IMR-90 (cell line): Measurements from ENCODE around the gene TWIST1. TPM values are rescaled to one million over a fixed set of nuclear protein-coding genes. Genes with fewer than 3 reads are reported as not detected.

Experiments used
- ATAC-seq: fragments of 200-7000 bp; cut with Tn5 transposase; 2 replicates; pipeline ENCODE4 v1.9.1; 2020; ENCODE audit warnings: low read depth, mild to moderate bottlenecking, moderate library complexity
- BruUV-seq: library from RNA; stranded (reverse); fragments of 400-500 nt; replicated peaks from 2 replicates; lab custom pipeline; 2021; lab: Mats Ljungman, UMichigan
- CTCF ChIA-PET: fragments of 300-600 bp; formaldehyde crosslinking; extraction: SDS; loops from one replicate; lab custom pipeline; 2021; ENCODE audit warnings: antibody characterized with exemption; lab: Yijun Ruan, JAX
- POLR2A ChIA-PET: fragments of 300-600 bp; sonication (Branson Sonifier 250); formaldehyde crosslinking; loops from one replicate; lab custom pipeline; 2022; ENCODE audit warnings: antibody characterized with exemption; ENCODE audit not compliant: unreplicated experiment; lab: Charles Lee
- DNase-seq: peaks from one replicate; pipeline ENCODE4 v3.0.0; 2013
- H2AFZ ChIP-seq: replicated peaks from 2 replicates; pipeline ENCODE3; 2013; ENCODE audit warnings: low read length, mild to moderate bottlenecking; ENCODE audit not compliant: poor library complexity
- H2AK5ac ChIP-seq: 2 replicates; pipeline ENCODE4 v1.6.1; 2013; ENCODE audit warnings: low read depth, low read length, inconsistent platforms
- H2AK9ac ChIP-seq: replicated peaks from 2 replicates; pipeline ENCODE3; 2013; ENCODE audit warnings: mild to moderate bottlenecking, low read depth, low read length, moderate library complexity; ENCODE audit not compliant: poor library complexity
- H2BK120ac ChIP-seq: 2 replicates; pipeline ENCODE4 v1.6.1; 2013; ENCODE audit warnings: low read depth, low read length, inconsistent platforms
- H2BK15ac ChIP-seq: 3 replicates; pipeline ENCODE4 v1.6.1; 2013; ENCODE audit warnings: low read depth, low read length, inconsistent platforms
- H2BK20ac ChIP-seq: 2 replicates; pipeline ENCODE4 v1.6.1; 2013; ENCODE audit warnings: low read depth, mild to moderate bottlenecking, inconsistent platforms, low read length, moderate library complexity
- H2BK5ac ChIP-seq: 2 replicates; pipeline ENCODE4 v1.6.1; 2013; ENCODE audit warnings: mild to moderate bottlenecking, low read depth, low read length, inconsistent platforms; ENCODE audit not compliant: poor library complexity, severe bottlenecking
- H3K14ac ChIP-seq: replicated peaks from 2 replicates; pipeline ENCODE4 v1.6.1; 2013; ENCODE audit warnings: low read depth, low read length, inconsistent platforms
- H3K18ac ChIP-seq: 2 replicates; pipeline ENCODE4 v1.6.1; 2013; ENCODE audit warnings: low read depth, low read length, control low read depth
- H3K23ac ChIP-seq: 2 replicates; pipeline ENCODE4 v1.6.1; 2013; ENCODE audit warnings: low read depth, low read length, inconsistent platforms
- H3K27ac ChIP-seq: 2 replicates; pipeline ENCODE4 v1.5.1; 2013; ENCODE audit warnings: mild to moderate bottlenecking, control low read depth, low read length; ENCODE audit not compliant: insufficient read depth
- H3K27me3 ChIP-seq: 2 replicates; pipeline ENCODE4 v1.6.1; 2013; ENCODE audit warnings: low read length; ENCODE audit not compliant: control insufficient read depth, insufficient read depth
- H3K36me3 ChIP-seq: 2 replicates; pipeline ENCODE4 v1.6.1; 2013; ENCODE audit warnings: low read length, mixed read lengths; ENCODE audit not compliant: control insufficient read depth, insufficient read depth
- H3K4ac ChIP-seq: 2 replicates; pipeline ENCODE4 v1.6.1; 2013; ENCODE audit warnings: low read depth, low read length, inconsistent platforms
- H3K4me1 ChIP-seq: 2 replicates; pipeline ENCODE4 v1.6.1; 2013; ENCODE audit warnings: low read length, mixed read lengths; ENCODE audit not compliant: control insufficient read depth, insufficient read depth
- H3K4me2 ChIP-seq: 2 replicates; pipeline ENCODE4 v1.6.1; 2013; ENCODE audit warnings: low read depth, mild to moderate bottlenecking, control low read depth, low read length, moderate library complexity
- H3K4me3 ChIP-seq: 2 replicates; pipeline ENCODE4 v1.5.1; 2013; ENCODE audit warnings: low read depth, mild to moderate bottlenecking, control low read depth, low read length, moderate library complexity; ENCODE audit not compliant: insufficient read depth
- H3K56ac ChIP-seq: 2 replicates; pipeline ENCODE4 v1.6.1; 2013; ENCODE audit warnings: low read length, inconsistent platforms; ENCODE audit not compliant: insufficient read depth; ENCODE audit errors: extremely low read depth
- H3K79me1 ChIP-seq, 2 experiments: 2 replicates each; pipeline ENCODE4 v1.6.1; 2013; ENCODE audit warnings: low read length in 2 of 2, inconsistent platforms in 1 of 2, low read depth in 1 of 2
- H3K9ac ChIP-seq: 2 replicates; pipeline ENCODE4 v1.6.1; 2013; ENCODE audit warnings: low read depth, low read length, control low read depth
- H3K9me1 ChIP-seq: 2 replicates; pipeline ENCODE4 v1.6.1; 2013; ENCODE audit warnings: low read length, inconsistent platforms; ENCODE audit not compliant: insufficient read depth
- H3K9me3 ChIP-seq: 2 replicates; pipeline ENCODE4 v1.6.1; 2013; ENCODE audit warnings: low read length; ENCODE audit not compliant: control insufficient read depth, insufficient read depth
- H4K20me1 ChIP-seq: 2 replicates; pipeline ENCODE4 v1.6.1; 2013; ENCODE audit warnings: low read length, inconsistent platforms; ENCODE audit not compliant: insufficient read depth
- H4K5ac ChIP-seq: 2 replicates; pipeline ENCODE4 v1.6.1; 2013; ENCODE audit warnings: mild to moderate bottlenecking, low read depth, low read length, control low read depth
- H4K8ac ChIP-seq, 2 experiments: 2 replicates each; pipeline ENCODE4 v1.6.1; 2013; ENCODE audit warnings: low read depth in 2 of 2, low read length in 2 of 2, control low read depth in 1 of 2, inconsistent platforms in 1 of 2
- H4K91ac ChIP-seq: 2 replicates; pipeline ENCODE4 v1.6.1; 2013; ENCODE audit warnings: low read depth, low read length, inconsistent platforms; ENCODE audit not compliant: insufficient read depth
- BHLHE40 ChIP-seq: fragments of 150-350 bp; IDR thresholded peaks from 2 replicates; pipeline ENCODE4 v1.6.1; 2016; ENCODE audit warnings: mild to moderate bottlenecking, low read depth, low read length
- CEBPB ChIP-seq: IDR thresholded peaks from 2 replicates; pipeline ENCODE4 v1.6.1; 2012; ENCODE audit warnings: low read depth, low read length, improper control_type of control experiment
- CTCF ChIP-seq: conservative IDR thresholded peaks from 2 replicates; pipeline ENCODE4 v1.5.1; 2012; ENCODE audit warnings: mild to moderate bottlenecking, low read depth, low read length, improper control_type of control experiment
- ELK1 ChIP-seq: fragments of 150-350 bp; IDR thresholded peaks from 2 replicates; pipeline ENCODE4 v1.6.1; 2016; ENCODE audit warnings: low read depth, mild to moderate bottlenecking, low read length, moderate library complexity, borderline replicate concordance
- FOS ChIP-seq: fragments of 150-350 bp; IDR thresholded peaks from 2 replicates; pipeline ENCODE4 v1.6.1; 2016; ENCODE audit warnings: low read depth, low read length
- MAFK ChIP-seq: IDR thresholded peaks from 2 replicates; pipeline ENCODE4 v1.6.1; 2012; ENCODE audit warnings: low read depth, low read length, improper control_type of control experiment
- MXI1 ChIP-seq: IDR thresholded peaks from 2 replicates; pipeline ENCODE4 v1.6.1; 2012; ENCODE audit warnings: low read depth, mild to moderate bottlenecking, low read length, moderate library complexity, borderline replicate concordance
- RAD21 ChIP-seq: IDR thresholded peaks from 2 replicates; pipeline ENCODE4 v1.6.1; 2012; ENCODE audit warnings: low read length, improper control_type of control experiment
- RCOR1 ChIP-seq: IDR thresholded peaks from 2 replicates; pipeline ENCODE4 v1.6.1; 2012; ENCODE audit warnings: mild to moderate bottlenecking, low read length, improper control_type of control experiment; ENCODE audit not compliant: insufficient replicate concordance
- RFX5 ChIP-seq: IDR thresholded peaks from 2 replicates; pipeline ENCODE4 v1.8.0; 2012; ENCODE audit warnings: low read depth, mild to moderate bottlenecking, low read length, moderate library complexity
- SMC3 ChIP-seq: fragments of 150-350 bp; IDR thresholded peaks from 2 replicates; pipeline ENCODE4 v1.6.1; 2016; ENCODE audit warnings: low read depth, mild to moderate bottlenecking, antibody characterized with exemption, low read length, moderate library complexity
- USF2 ChIP-seq: fragments of 150-350 bp; IDR thresholded peaks from 2 replicates; pipeline ENCODE4 v1.6.1; 2017; ENCODE audit warnings: mild to moderate bottlenecking, antibody characterized with exemption, low read length, low read depth
- WGBS, 2 experiments: methylation state at CpG; one replicate each; pipeline versions ENCODE4 v1.1.5 to v1.1.7; 2013; ENCODE audit warnings: missing lambda C conversion rate in 2 of 2; ENCODE audit not compliant: insufficient read length in 1 of 2; ENCODE audit errors: extremely low coverage in 2 of 2; 5-methylcytosine and 5-hydroxymethylcytosine counted together
- dilution Hi-C: fragments of 300-500 bp; cut with HindIII; formaldehyde crosslinking; loops from one replicate; pipeline ENCODE4 v1.14.3; 2018; ENCODE audit warnings: low sequenced_read_pairs; ENCODE audit not compliant: unreplicated experiment
- in situ Hi-C: fragments of 300-500 bp; cut with MboI; formaldehyde crosslinking; loops from 3 replicates; pipeline ENCODE4 v1.14.3; 2019; ENCODE audit warnings: low sequenced_read_pairs, inconsistent platforms, mixed read lengths
- intact Hi-C: fragments of 100-400 bp; cut with micrococcal nuclease; formaldehyde crosslinking; loops from 2 replicates; pipeline ENCODE4 v1.10.0; 2022
- polyA plus RNA-seq, 3 experiments: library from polyadenylated mRNA; depleted of rRNA; stranded (reverse); fragments of >200 nt; gene quantifications; 2 replicates each; pipeline ENCODE4 v1.2.3, GENCODE V29; 2012; ENCODE audit warnings: low replicate concordance in 1 of 3
- total RNA-seq: library from RNA; depleted of rRNA; stranded (reverse); fragments of >200 nt; gene quantifications from 2 replicates; pipeline ENCODE4 v1.2.3, GENCODE V29; 2012

Gene TWIST1
- total and polyA plus RNA-seq, 2 of the 4 experiments (the other 2 are of a cell fraction) = 5.4 to 42.3 TPM

- Histone ChIP-seq H2AFZ (no peak overlapping the region), H3K56ac (no peak overlapping the region), H3K9me3 (no peaks in the 10 kb centered on the region), H3K23ac (no peak overlapping the region), H3K18ac (no peak overlapping the region), H3K14ac (no peak overlapping the region), H2BK15ac (no peak overlapping the region), H3K79me1 (peaks cover 0 to under 1% of the 10 kb centered on the region in 2 experiments; a peak in 1 of 4 replicates), H3K9me1 (no peaks in the 10 kb centered on the region), H4K8ac (no peak overlapping the region), H2AK9ac (no peak overlapping the region), H4K20me1 (no peaks in the 10 kb centered on the region), H2AK5ac (no peak overlapping the region), H4K91ac (no peak overlapping the region), H2BK20ac (no peak overlapping the region), H4K5ac (no peak overlapping the region), H3K4me2 (no peak overlapping the region; the same call in 1 of the 2 replicates), H3K27me3 (no peaks in the 10 kb centered on the region), H3K4me1 (no peaks in the 10 kb centered on the region), H3K4me3 (no peak overlapping the region), H2BK120ac (no peak overlapping the region), H3K27ac (no peak overlapping the region), H3K4ac (no peak overlapping the region), H3K9ac (no peak overlapping the region), H3K36me3 (no peaks in the 10 kb centered on the region), H2BK5ac (no peak overlapping the region)
- BruUV-seq = no TSS peak
- no peak for TF ChIP-seq RCOR1
- TF ChIP-seq MXI1 = no peak
- no peak for TF ChIP-seq USF2
- no peak for TF ChIP-seq MAFK
- no peak for TF ChIP-seq FOS
- no peak for TF ChIP-seq CTCF
- no peak for TF ChIP-seq CEBPB
- TF ChIP-seq RAD21 = no peak
- TF ChIP-seq SMC3 = no peak
- no peak for TF ChIP-seq ELK1
- TF ChIP-seq RFX5 = no peak
- no peak for TF ChIP-seq BHLHE40
- DNase-seq = no peak
- WGBS, 2 experiments = no CpG with 5 or more reads among the region's 1 CpG
- in situ Hi-C loops (loop anchor here (25.0 kb wide), 1 partner anchor 739 kb away; no protein-coding TSS in a partner anchor), dilution Hi-C loops (no loop called here), intact Hi-C loops (no loop called here)
- ChIA-PET POLR2A (no interaction called here), CTCF (no interaction called here)
- no peak for ATAC-seq
Measured at GRCh38 chr7:19101472-19101871, 16.0 kb downstream of the TWIST1 start.
